Lower leg skin (tissue), 3 donors: Measurements from ENCODE around the gene PRDM16.

Experiments used
- CTCF ChIP-seq, 3 donors: fragments of 450-650 bp; IDR thresholded peaks; one replicate each; pipeline ENCODE4 v1.5.1; 2016; ENCODE audit warnings: antibody characterized with exemption in 3 of 3, mild to moderate bottlenecking in 3 of 3, moderate library complexity in 2 of 3
- POLR2A ChIP-seq, 2 donors: fragments of 450-650 bp; IDR thresholded peaks; one replicate each; pipeline ENCODE4 v1.6.1; 2016 to 2017; ENCODE audit warnings: antibody characterized with exemption in 2 of 2, mild to moderate bottlenecking in 1 of 2, moderate library complexity in 1 of 2

GRCh38 chr1:3082571-3083516 is 13.8 kb downstream of the PRDM16 start:
- TF ChIP-seq CTCF (IDR thresholded peaks at IDR 0.05): no peak
- no peak for TF ChIP-seq POLR2A (IDR thresholded peaks at IDR 0.05)
